Measurements from ENCODE around the gene CASP9.
"Not testable (repeated sequence)": the region's sequence is repeated elsewhere in the genome, so short reads cannot be mapped to it uniquely, and the experiment has no call there.

The CASP9 gene

GRCh38 chr1:15500184-15501178 lies 23.5 kb downstream of the CASP9 start:
- DNase-seq (ENCODE audit: low spot score) = no peak

GRCh38 chr1:15493869-15494390 lies 30.1 kb downstream of the CASP9 start:
- DNase-seq (ENCODE audit: low spot score) = no peak

- DNase-seq (ENCODE audit: low spot score) = no peak
These were observed 31.4 kb downstream of the CASP9 start for GRCh38 chr1:15492596-15492995.

- peak; percentile 60 for DNase-seq (ENCODE audit: low spot score)
These were observed 33.0 kb downstream of the CASP9 start for GRCh38 chr1:15491010-15491409.

- DNase-seq (ENCODE audit: low spot score) = no peak
These were observed 34.8 kb downstream of the CASP9 start for GRCh38 chr1:15489052-15489736.

- DNase-seq (ENCODE audit: low spot score) = no peak
These were observed 35.6 kb downstream of the CASP9 start for GRCh38 chr1:15488371-15488770.

- not testable (repeated sequence) for DNase-seq (ENCODE audit: low spot score)
These were observed 37.0 kb downstream of the CASP9 start for GRCh38 chr1:15486844-15487610.

GRCh38 chr1:15485636-15486035 lies 38.4 kb downstream of the CASP9 start:
- DNase-seq (ENCODE audit: low spot score) = no peak

GRCh38 chr1:15484443-15484842 lies 39.6 kb downstream of the CASP9 start:
- DNase-seq (ENCODE audit: low spot score) = not testable (repeated sequence)

- no peak for DNase-seq (ENCODE audit: low spot score)
These were observed 40.0 kb downstream of the CASP9 start for GRCh38 chr1:15483971-15484370.

- not testable (repeated sequence) for DNase-seq (ENCODE audit: low spot score)
These were observed 41.0 kb downstream of the CASP9 start for GRCh38 chr1:15482983-15483543.

GRCh38 chr1:15482455-15482854 lies 41.6 kb downstream of the CASP9 start:
- DNase-seq (ENCODE audit: low spot score) = not testable (repeated sequence)

- no peak for DNase-seq (ENCODE audit: low spot score)
These were observed 44.2 kb downstream of the CASP9 start for GRCh38 chr1:15479654-15480347.

GRCh38 chr1:15477646-15478212 lies 46.3 kb downstream of the CASP9 start:
- no peak for DNase-seq (ENCODE audit: low spot score)

GRCh38 chr1:15476927-15477326 lies 47.1 kb downstream of the CASP9 start:
- DNase-seq (ENCODE audit: low spot score) = no peak

GRCh38 chr1:15475752-15476314 lies 48.2 kb downstream of the CASP9 start, which contains the start of gene CELA2B:
CELA2B (plus strand) TSS chr1:15476104; CDS start chr1:15476126, 22 bp downstream.
- no peak for DNase-seq (ENCODE audit: low spot score)

- DNase-seq (ENCODE audit: low spot score) = no peak
These were observed 51.4 kb downstream of the CASP9 start for GRCh38 chr1:15472587-15472986.

- DNase-seq (ENCODE audit: low spot score) = not testable (repeated sequence)
These were observed 52.3 kb downstream of the CASP9 start for GRCh38 chr1:15471723-15472122.

- DNase-seq (ENCODE audit: low spot score) = not testable (repeated sequence)
These were observed 52.9 kb downstream of the CASP9 start for GRCh38 chr1:15471067-15471466.

GRCh38 chr1:15469821-15470448 lies 54.1 kb downstream of the CASP9 start:
- DNase-seq (ENCODE audit: low spot score) = not testable (repeated sequence)

Measured in kidney tubule cell (primary cell).